KMS-11 (cell line): Measurements from ENCODE around the gene KDELR1.

Experiments
- H2AFZ ChIP-seq: fragments of 200-600 bp; sonication (generic); 2 replicates; pipeline ENCODE4 v1.6.1; 2016; ENCODE audit warnings: antibody characterized with exemption, mixed run types, low read depth
- H3K27ac ChIP-seq: fragments of 200-600 bp; sonication (generic); 2 replicates; pipeline ENCODE4 v1.6.1; 2016; ENCODE audit warnings: mild to moderate bottlenecking, mixed run types
- H3K27me3 ChIP-seq: fragments of 200-600 bp; sonication (generic); 2 replicates; pipeline ENCODE4 v1.6.1; 2017; ENCODE audit warnings: mild to moderate bottlenecking, low read depth, mixed run types, moderate library complexity; ENCODE audit not compliant: insufficient read depth
- H3K36me3 ChIP-seq: fragments of 200-600 bp; sonication (generic); 2 replicates; pipeline ENCODE4 v1.6.1; 2017; ENCODE audit warnings: mild to moderate bottlenecking, mixed run types; ENCODE audit not compliant: insufficient read depth
- H3K4me1 ChIP-seq: fragments of 200-600 bp; sonication (generic); 2 replicates; pipeline ENCODE4 v1.6.1; 2016; ENCODE audit warnings: mild to moderate bottlenecking, low read depth, mixed run types; ENCODE audit not compliant: poor library complexity, severe bottlenecking
- H3K4me2 ChIP-seq: fragments of 200-600 bp; sonication (generic); 2 replicates; pipeline ENCODE4 v1.7.0; 2016; ENCODE audit warnings: mild to moderate bottlenecking, mixed run types
- H3K4me3 ChIP-seq: fragments of 200-600 bp; sonication (generic); IDR thresholded peaks from 2 replicates; pipeline ENCODE4 v1.6.1; 2017; ENCODE audit warnings: low read depth, low read length, mixed read lengths; ENCODE audit not compliant: insufficient read depth
- H3K79me2 ChIP-seq: fragments of 200-600 bp; sonication (generic); 2 replicates; pipeline ENCODE4 v1.6.1; 2016; ENCODE audit warnings: low read depth, mixed run types; ENCODE audit not compliant: insufficient read depth
- H3K9ac ChIP-seq: fragments of 200-600 bp; sonication (generic); 2 replicates; pipeline ENCODE4 v1.6.1; 2016; ENCODE audit warnings: mild to moderate bottlenecking, mixed run types
- H4K20me1 ChIP-seq: fragments of 200-600 bp; sonication (generic); 2 replicates; pipeline ENCODE4 v1.6.1; 2016; ENCODE audit warnings: mild to moderate bottlenecking, mixed run types; ENCODE audit not compliant: insufficient read depth
- CTCF ChIP-seq: fragments of 200-600 bp; sonication (generic); conservative IDR thresholded peaks from 2 replicates; pipeline ENCODE4 v1.6.1; 2017; ENCODE audit warnings: low read depth, mild to moderate bottlenecking, antibody characterized with exemption, low read length, moderate library complexity, mixed read lengths

The KDELR1 gene

GRCh38 chr19:48396824-48397176 is 5.4 kb upstream of the KDELR1 start:
- H3K4me2 ChIP-seq = no peak overlapping the region
- H3K27me3 ChIP-seq = peaks cover 30% of the 10 kb centered on the region
- H3K4me1 ChIP-seq = peaks cover 47% of the 10 kb centered on the region
- no peak overlapping the region for H3K9ac ChIP-seq
- H4K20me1 ChIP-seq = no peaks in the 10 kb centered on the region
- no peak overlapping the region for H2AFZ ChIP-seq
- H3K79me2 ChIP-seq = no peaks in the 10 kb centered on the region; the same call in 1 of the 2 replicates
- no peaks in the 10 kb centered on the region for H3K36me3 ChIP-seq
- no peak for TF ChIP-seq CTCF
- no peak overlapping the region for H3K4me3 ChIP-seq
- H3K27ac ChIP-seq = no peak overlapping the region

DNA sequence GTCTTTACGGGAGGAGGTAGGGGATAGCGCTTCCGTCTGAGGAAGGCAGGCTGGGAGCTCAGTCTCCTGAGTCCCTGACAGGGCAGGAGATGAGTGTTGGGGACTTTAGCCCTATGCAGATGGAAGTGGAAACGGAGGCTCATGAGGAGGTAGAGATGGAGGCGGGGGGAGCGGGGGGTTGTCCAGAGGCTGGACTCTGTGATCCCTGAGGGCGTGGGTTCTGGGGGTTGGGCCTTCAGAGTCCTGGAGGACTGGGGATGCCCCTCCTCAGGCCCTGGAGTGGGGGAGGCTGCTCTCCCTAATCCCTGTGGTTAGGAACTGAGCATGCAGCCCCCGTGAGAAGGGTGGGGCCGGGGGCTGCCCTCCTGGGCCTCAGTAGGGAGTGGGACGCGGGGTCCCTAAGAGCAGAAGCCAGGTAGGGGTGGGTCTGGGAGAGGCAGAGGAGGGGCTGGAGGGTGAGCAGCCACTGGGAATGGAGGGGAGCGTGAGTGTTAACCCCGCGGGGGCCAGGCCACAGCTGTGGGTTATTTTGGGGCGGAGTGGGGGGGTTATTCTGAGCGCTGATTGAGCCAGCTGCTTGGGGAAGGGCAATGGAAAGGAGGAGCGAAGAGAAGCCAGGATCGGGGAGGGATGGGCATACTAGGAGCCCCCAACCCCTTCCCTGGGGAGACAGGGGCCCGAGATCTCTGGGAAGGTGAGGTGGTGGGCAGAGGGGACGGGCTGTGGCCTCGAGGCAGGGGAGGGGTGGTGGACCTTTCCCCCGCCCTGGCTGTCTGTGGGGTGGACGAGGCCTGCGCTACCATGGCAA is 4.9 kb upstream of the KDELR1 start:
- Histone ChIP-seq H2AFZ (no peak overlapping the region), H3K4me1 (peaks cover 50% of the 10 kb centered on the region), H3K27me3 (peaks cover 30% of the 10 kb centered on the region), H3K36me3 (no peaks in the 10 kb centered on the region), H3K9ac (no peak overlapping the region), H4K20me1 (no peaks in the 10 kb centered on the region), H3K4me3 (no peak overlapping the region), H3K27ac (no peak overlapping the region), H3K4me2 (no peak overlapping the region), H3K79me2 (peaks cover 1% of the 10 kb centered on the region)
- no peak for TF ChIP-seq CTCF

DNA sequence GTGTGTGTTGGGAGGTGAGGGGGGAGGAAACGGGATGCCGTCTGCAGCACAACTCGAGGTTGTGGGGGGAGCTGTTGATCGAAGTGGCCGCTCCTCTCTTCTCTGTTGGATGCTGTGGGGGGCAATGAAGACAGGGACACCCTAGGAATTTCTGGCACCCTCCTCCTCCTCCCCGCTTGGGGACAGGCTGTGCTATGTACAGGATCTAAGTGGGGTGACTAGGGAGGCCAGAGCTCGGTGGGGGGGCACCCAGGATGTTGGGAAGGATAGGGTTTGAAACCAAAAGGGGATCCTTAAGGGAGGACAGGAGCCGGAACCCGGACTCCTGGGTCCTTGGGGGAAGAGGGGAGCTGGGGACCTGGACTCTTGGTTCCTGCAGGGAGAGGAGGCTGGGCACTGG is 4.1 kb upstream of the KDELR1 start:
- H3K4me2 ChIP-seq = no peak overlapping the region
- H3K4me1 ChIP-seq = peaks cover 46% of the 10 kb centered on the region
- no peak overlapping the region for H3K9ac ChIP-seq
- H2AFZ ChIP-seq = no peak overlapping the region
- no peaks in the 10 kb centered on the region for H4K20me1 ChIP-seq
- peaks cover 30% of the 10 kb centered on the region for H3K27me3 ChIP-seq
- no peak overlapping the region for H3K27ac ChIP-seq
- H3K4me3 ChIP-seq = no peak overlapping the region
- H3K79me2 ChIP-seq = peaks cover 8% of the 10 kb centered on the region
- no peaks in the 10 kb centered on the region for H3K36me3 ChIP-seq
- no peak for TF ChIP-seq CTCF

DNA sequence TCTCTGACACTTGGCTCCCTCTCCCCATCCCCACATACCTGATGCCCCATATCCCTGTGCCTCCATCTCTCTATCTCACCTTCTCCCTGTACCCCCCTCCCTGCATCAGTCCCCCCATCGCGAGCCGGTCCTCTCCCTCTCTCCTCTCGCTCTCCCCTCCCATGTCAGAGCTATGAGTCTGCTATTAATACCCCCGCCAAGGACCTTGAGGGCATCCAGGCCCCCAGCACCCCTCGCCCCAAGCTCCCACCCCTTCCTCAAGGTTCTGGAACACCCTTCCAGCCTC is 3.8 kb upstream of the KDELR1 start:
- TF ChIP-seq CTCF = no peak
- Histone ChIP-seq H3K4me2 (no peak overlapping the region), H3K79me2 (peaks cover 12% of the 10 kb centered on the region), H3K4me3 (no peak overlapping the region), H2AFZ (no peak overlapping the region), H3K36me3 (no peaks in the 10 kb centered on the region), H3K4me1 (peaks cover 42% of the 10 kb centered on the region), H3K27ac (no peak overlapping the region), H4K20me1 (no peaks in the 10 kb centered on the region), H3K27me3 (peaks cover 30% of the 10 kb centered on the region), H3K9ac (no peak overlapping the region)
